ENCODE results near the gene AUH.

DNA sequence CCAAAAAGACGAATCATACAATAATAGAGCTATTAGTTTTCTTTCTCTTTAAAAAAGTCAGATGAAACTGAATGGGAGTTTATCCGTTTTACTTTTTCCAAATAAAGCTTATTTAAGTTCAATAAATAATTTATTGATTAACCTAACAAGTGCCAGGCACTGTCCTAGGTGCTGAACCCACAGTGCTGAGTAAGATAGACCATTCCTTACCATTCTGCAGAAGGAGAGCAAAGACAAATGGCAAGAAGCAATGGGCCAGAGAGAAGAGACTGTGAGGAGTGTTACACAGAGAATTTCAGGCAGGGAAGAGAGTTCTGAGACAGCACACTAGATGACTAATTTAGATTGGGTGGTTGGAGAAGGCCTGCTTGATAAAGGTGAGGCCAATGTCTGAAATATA is 127.2 kb downstream of the AUH start:
- TF ChIP-seq, protein P1, sequence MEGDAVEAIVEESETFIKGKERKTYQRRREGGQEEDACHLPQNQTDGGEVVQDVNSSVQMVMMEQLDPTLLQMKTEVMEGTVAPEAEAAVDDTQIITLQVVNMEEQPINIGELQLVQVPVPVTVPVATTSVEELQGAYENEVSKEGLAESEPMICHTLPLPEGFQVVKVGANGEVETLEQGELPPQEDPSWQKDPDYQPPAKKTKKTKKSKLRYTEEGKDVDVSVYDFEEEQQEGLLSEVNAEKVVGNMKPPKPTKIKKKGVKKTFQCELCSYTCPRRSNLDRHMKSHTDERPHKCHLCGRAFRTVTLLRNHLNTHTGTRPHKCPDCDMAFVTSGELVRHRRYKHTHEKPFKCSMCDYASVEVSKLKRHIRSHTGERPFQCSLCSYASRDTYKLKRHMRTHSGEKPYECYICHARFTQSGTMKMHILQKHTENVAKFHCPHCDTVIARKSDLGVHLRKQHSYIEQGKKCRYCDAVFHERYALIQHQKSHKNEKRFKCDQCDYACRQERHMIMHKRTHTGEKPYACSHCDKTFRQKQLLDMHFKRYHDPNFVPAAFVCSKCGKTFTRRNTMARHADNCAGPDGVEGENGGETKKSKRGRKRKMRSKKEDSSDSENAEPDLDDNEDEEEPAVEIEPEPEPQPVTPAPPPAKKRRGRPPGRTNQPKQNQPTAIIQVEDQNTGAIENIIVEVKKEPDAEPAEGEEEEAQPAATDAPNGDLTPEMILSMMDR (IDR thresholded peaks at IDR 0.05): no peak
- TF ChIP-seq EP300 (IDR thresholded peaks at IDR 0.05) (no peak), POLR2AphosphoS5 (IDR thresholded peaks at IDR 0.05) (no peak)
